Measurements from ENCODE around the gene C1orf167.

Gene C1orf167

DNA sequence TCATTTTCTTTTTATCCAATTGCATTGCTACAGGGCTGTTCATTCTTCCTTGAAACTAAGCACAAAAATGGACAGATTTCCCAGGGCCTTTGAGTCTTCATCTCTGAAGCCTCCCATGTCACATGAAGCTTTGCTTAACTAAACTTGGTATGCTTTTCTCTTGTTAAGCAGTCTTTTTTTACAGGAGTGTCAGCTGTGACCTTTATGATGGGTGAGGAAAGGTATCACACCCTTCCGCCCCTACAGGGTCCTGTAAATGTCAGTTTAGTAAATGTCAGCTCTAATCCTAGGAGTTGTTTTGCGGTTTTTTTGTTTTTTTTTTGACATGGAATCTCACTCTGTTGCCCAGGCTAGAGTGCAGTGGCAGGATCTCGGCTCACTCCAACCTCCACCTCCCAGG, 28.7 kb upstream of the C1orf167 start:
- TF ChIP-seq TCF4 (CRISPR knock-in tag; IDR thresholded peaks at IDR 0.05; ENCODE audit: borderline replicate concordance): no peak
- no peak for TF ChIP-seq ZC3H10 (CRISPR knock-in tag; IDR thresholded peaks at IDR 0.05)
- no peak for TF ChIP-seq ARNTL (CRISPR knock-in tag; IDR thresholded peaks at IDR 0.05; ENCODE audit: borderline replicate concordance, low read depth)
- no peak for TF ChIP-seq GLIS3 (CRISPR knock-in tag; IDR thresholded peaks at IDR 0.05)
- no peak for TF ChIP-seq BACH2 (CRISPR knock-in tag; IDR thresholded peaks at IDR 0.05; ENCODE audit: borderline replicate concordance)
- TF ChIP-seq, protein P1, sequence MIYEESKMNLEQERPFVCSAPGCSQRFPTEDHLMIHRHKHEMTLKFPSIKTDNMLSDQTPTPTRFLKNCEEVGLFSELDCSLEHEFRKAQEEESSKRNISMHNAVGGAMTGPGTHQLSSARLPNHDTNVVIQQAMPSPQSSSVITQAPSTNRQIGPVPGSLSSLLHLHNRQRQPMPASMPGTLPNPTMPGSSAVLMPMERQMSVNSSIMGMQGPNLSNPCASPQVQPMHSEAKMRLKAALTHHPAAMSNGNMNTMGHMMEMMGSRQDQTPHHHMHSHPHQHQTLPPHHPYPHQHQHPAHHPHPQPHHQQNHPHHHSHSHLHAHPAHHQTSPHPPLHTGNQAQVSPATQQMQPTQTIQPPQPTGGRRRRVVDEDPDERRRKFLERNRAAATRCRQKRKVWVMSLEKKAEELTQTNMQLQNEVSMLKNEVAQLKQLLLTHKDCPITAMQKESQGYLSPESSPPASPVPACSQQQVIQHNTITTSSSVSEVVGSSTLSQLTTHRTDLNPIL (CRISPR knock-in tag; IDR thresholded peaks at IDR 0.05; ENCODE audit: low read depth): no peak
- no peak for TF ChIP-seq ZNF8 (CRISPR knock-in tag; IDR thresholded peaks at IDR 0.05)
- TF ChIP-seq ZNF70 (CRISPR knock-in tag; IDR thresholded peaks at IDR 0.05): no peak
- no peak for ATAC-seq

DNA sequence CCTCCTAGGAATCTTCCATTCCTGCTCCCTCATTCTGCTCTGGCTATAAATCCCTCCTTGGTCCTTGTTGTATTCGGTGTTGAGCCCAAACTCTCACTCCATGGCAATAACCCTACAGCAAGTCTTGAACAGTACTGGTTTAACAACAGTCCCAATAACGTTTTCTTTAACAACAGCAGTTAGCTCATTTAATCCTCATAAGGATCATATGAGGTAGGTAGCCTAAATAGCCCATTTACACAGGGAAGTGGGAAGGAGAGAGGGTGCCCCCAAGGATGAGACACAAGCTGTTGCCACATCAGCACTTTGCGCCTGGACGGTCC, 26.5 kb upstream of the C1orf167 start:
- no peak for ATAC-seq
- TF ChIP-seq OSR1 (CRISPR knock-in tag; IDR thresholded peaks at IDR 0.05) (no peak), ZFP3 (CRISPR knock-in tag; IDR thresholded peaks at IDR 0.05) (no peak), CSDC2 (CRISPR knock-in tag; IDR thresholded peaks at IDR 0.05) (no peak), SNAI2 (CRISPR knock-in tag; IDR thresholded peaks at IDR 0.05) (no peak), ZNF8 (CRISPR knock-in tag; IDR thresholded peaks at IDR 0.05) (no peak), TOX (CRISPR knock-in tag; IDR thresholded peaks at IDR 0.05; ENCODE audit: borderline replicate concordance) (no peak), ZNF565 (CRISPR knock-in tag; conservative IDR thresholded peaks at IDR 0.05; ENCODE audit: low read depth) (no peak), ESRRG (CRISPR knock-in tag; IDR thresholded peaks at IDR 0.05) (no peak)
- TF ChIP-seq, protein P2, sequence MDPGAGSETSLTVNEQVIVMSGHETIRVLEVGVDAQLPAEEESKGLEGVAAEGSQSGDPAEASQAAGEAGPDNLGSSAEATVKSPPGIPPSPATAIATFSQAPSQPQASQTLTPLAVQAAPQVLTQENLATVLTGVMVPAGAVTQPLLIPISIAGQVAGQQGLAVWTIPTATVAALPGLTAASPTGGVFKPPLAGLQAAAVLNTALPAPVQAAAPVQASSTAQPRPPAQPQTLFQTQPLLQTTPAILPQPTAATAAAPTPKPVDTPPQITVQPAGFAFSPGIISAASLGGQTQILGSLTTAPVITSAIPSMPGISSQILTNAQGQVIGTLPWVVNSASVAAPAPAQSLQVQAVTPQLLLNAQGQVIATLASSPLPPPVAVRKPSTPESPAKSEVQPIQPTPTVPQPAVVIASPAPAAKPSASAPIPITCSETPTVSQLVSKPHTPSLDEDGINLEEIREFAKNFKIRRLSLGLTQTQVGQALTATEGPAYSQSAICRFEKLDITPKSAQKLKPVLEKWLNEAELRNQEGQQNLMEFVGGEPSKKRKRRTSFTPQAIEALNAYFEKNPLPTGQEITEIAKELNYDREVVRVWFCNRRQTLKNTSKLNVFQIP (CRISPR knock-in tag; IDR thresholded peaks at IDR 0.05; ENCODE audit: borderline replicate concordance, low read depth): no peak

- ATAC-seq: peak; percentile 94
Measured at GRCh38 chr1:11735854-11736745, 25.9 kb upstream of the C1orf167 start, which contains the start of gene AGTRAP. Gene AGTRAP (plus strand): TSS chr1:11736136. CDS start chr1:11736209, 73 bp downstream.

DNA sequence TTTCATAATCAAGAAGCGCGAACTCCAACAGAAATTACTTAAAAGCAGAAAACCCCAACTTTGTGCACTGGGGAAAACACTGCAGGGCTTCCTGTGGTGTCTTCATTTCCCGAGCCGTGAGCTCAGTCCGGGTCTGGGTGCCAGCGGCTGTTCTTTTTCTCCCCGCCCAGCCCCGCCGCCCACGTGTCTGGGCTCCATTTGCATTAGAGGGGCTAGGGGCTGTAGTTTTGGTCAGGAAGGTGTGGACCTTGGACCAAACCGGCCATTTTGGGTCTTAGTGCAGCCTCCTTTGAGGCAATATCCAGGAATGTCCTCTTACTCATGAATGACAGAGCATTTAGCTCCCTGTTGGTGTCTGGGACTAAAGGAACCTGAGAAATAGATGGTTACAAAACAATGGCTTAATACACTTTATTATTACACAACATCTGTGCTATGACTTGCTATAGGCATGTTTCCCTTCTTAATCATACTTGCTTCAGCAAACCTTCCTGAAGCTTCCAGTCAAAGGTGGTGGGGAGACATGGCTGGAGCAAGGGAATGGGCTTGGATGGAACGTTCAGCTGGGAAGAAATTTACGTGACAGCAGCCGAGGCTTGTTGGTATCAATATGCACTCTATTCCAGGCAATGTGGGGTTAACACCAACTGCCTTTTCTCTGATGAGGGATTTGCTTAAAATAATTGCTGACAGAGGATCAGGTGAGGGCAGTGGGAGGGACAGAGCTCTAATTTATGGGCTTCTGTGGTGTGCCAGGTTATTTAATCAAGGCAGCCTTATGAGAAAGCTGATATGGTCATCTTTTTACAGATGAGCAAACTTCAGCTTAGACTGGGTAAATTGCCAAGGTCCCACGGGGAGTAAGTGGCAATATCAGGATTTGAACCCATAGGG, 25.0 kb upstream of the C1orf167 start:
- ATAC-seq: peak; percentile 68
- TF ChIP-seq ZFP3 (CRISPR knock-in tag; IDR thresholded peaks at IDR 0.05) (no peak), ISL1 (CRISPR knock-in tag; IDR thresholded peaks at IDR 0.05) (no peak), CSDC2 (CRISPR knock-in tag; IDR thresholded peaks at IDR 0.05) (no peak), ZNF70 (CRISPR knock-in tag; IDR thresholded peaks at IDR 0.05) (no peak), SNAI2 (CRISPR knock-in tag; IDR thresholded peaks at IDR 0.05) (no peak), ZFP30 (CRISPR knock-in tag; IDR thresholded peaks at IDR 0.05) (no peak), ZC3H10 (CRISPR knock-in tag; IDR thresholded peaks at IDR 0.05) (no peak), OSR1 (CRISPR knock-in tag; IDR thresholded peaks at IDR 0.05) (no peak), PPARA (CRISPR knock-in tag; IDR thresholded peaks at IDR 0.05; ENCODE audit: borderline replicate concordance) (no peak), GLIS3 (CRISPR knock-in tag; IDR thresholded peaks at IDR 0.05) (no peak), TOX (CRISPR knock-in tag; IDR thresholded peaks at IDR 0.05; ENCODE audit: borderline replicate concordance) (no peak), ZNF8 (CRISPR knock-in tag; IDR thresholded peaks at IDR 0.05) (no peak)
- TF ChIP-seq, protein P2 (CRISPR knock-in tag; IDR thresholded peaks at IDR 0.05; ENCODE audit: borderline replicate concordance, low read depth): no peak
- TF ChIP-seq, protein P1 (CRISPR knock-in tag; IDR thresholded peaks at IDR 0.05; ENCODE audit: low read depth): no peak
- TF ChIP-seq, protein P3, sequence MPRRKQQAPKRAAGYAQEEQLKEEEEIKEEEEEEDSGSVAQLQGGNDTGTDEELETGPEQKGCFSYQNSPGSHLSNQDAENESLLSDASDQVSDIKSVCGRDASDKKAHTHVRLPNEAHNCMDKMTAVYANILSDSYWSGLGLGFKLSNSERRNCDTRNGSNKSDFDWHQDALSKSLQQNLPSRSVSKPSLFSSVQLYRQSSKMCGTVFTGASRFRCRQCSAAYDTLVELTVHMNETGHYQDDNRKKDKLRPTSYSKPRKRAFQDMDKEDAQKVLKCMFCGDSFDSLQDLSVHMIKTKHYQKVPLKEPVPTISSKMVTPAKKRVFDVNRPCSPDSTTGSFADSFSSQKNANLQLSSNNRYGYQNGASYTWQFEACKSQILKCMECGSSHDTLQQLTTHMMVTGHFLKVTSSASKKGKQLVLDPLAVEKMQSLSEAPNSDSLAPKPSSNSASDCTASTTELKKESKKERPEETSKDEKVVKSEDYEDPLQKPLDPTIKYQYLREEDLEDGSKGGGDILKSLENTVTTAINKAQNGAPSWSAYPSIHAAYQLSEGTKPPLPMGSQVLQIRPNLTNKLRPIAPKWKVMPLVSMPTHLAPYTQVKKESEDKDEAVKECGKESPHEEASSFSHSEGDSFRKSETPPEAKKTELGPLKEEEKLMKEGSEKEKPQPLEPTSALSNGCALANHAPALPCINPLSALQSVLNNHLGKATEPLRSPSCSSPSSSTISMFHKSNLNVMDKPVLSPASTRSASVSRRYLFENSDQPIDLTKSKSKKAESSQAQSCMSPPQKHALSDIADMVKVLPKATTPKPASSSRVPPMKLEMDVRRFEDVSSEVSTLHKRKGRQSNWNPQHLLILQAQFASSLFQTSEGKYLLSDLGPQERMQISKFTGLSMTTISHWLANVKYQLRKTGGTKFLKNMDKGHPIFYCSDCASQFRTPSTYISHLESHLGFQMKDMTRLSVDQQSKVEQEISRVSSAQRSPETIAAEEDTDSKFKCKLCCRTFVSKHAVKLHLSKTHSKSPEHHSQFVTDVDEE (CRISPR knock-in tag; IDR thresholded peaks at IDR 0.05): no peak

More at GRCh38 chr1:11735854-11736745, 25.9 kb upstream of the C1orf167 start, which contains the start of gene AGTRAP:
- TF ChIP-seq, protein P2 (CRISPR knock-in tag; IDR thresholded peaks at IDR 0.05; ENCODE audit: borderline replicate concordance, low read depth): no peak
- TF ChIP-seq CSDC2 (CRISPR knock-in tag; IDR thresholded peaks at IDR 0.05): 0 out of 2 replicates have a peak, but pooled peaks have one; percentile 54

All from SK-N-SH treated with all-trans-retinoic acid at 6 μM for 48 hours (cell line).